HG02852 (cell line): ENCODE data around the gene KLHL6.
"Not testable (repeated sequence)": the region's sequence is repeated elsewhere in the genome, so short reads cannot be mapped to it uniquely, and the experiment has no call there.

ENCODE experiments used
- ATAC-seq: cut with Tn5 transposase; IDR thresholded peaks from one replicate; pipeline ENCODE4 v1.9.1; 2021; ENCODE audit warnings: mild to moderate bottlenecking, moderate library complexity; ENCODE audit not compliant: unreplicated experiment

The KLHL6 gene

DNA sequence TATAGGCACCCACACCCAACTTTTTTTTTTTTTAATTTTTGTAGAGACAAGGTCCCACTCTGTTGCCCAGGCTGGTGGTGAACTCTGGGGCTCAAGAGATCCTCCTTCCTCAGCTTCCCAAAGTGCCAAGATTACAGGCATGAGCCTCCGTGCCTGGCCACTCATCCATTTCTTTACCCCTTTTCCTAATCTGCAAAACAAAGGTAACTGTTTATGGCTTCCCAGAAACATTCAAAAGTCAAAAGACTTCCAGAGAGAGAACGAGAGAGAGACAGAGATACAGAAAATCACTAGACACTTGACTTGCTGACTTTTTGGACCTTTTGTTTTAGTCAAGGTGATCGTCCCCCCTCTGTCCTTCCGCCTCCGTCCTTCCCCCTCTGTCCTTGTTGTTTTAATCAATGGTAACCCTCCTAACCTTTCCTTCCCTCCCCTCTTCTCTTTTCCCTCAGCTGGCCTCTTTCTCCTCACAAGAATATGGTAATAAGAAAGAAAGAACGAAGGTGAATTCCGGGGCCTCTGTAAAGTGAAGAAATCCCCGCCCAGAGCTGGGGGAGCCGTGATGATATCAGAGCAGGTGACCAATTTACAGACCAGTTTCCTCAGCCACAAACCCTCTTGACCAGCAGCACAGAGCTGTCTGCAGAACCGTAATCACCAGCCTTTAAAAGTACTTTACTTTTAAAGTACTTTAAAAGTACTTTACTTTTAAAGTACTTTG, 21.9 kb downstream of the KLHL6 start:
- peak; percentile 52 for ATAC-seq

DNA sequence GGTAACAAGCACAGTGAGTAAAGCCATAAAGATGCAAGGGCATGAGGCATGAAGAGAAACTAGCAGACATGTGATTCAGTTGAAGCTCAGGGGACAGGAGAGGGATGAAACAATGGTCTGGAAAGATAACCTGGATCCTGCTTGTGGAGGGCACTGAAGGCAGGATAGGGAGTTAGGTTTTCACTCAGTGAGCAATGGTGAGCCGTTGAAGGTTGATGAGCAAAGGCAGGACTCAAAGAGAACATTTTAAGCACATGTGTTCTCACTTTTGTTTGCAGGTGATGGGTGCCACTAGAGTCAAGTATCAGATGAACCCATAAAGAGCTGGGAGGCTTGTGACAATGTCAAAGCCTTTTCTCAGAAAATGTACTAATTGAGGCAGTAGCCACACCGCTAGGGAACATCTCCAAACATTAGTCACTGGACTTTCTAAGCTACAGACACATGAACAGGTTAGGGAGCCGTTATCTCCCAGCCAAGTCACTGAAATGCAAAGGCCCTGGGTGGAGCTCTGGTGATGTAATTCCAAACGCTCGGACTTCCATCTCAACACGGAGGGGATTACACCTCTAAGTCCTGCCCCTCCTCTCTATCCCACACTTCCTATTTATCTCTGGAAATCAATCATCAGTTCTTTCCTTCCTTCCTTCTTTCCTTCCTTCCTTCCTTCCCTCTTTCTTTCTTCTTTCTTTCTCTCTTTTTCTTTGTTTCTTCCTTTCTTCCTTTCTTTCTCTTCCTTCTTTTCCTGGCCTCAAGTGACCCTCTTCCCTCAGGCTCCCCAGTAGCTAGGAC, 22.7 kb downstream of the KLHL6 start:
- no peak for ATAC-seq

DNA sequence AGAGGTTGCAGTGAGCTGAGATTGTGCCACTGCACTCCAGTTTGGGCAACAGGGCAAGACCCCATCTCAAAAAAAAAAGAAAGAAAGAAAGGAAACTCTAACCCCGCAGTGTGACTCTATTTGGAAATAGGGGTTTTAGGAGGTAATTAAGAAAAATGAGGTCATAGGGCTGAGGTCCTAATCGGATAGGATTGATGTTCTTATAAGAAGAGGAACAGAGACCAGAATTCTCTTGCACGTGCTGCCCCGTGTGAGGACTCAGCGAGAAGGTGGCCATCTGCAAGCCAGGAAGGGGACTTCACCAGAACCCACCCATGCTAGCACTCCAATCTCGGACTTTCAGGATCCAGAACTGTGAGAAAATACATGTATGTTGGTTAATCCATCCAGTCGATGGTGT, 25.8 kb downstream of the KLHL6 start:
- ATAC-seq: no peak

DNA sequence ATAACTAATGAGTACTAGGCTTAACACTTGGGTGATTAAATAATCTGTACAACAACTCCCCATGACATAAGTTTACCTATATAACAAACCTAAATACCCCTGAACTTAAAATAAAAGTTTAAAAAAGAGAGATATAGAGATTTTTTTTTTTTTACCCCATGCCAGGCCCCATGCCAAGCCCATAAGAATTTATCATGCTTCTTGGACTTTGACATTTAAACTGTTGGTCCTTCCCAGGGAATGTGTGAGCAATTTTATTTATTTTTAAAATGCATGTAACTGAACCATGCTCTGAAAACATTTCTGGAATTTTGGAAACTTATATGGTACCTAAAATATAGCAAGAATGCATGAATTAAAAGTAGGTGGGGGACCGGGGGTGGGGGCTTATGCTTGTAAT, 26.3 kb downstream of the KLHL6 start:
- ATAC-seq: no peak

DNA sequence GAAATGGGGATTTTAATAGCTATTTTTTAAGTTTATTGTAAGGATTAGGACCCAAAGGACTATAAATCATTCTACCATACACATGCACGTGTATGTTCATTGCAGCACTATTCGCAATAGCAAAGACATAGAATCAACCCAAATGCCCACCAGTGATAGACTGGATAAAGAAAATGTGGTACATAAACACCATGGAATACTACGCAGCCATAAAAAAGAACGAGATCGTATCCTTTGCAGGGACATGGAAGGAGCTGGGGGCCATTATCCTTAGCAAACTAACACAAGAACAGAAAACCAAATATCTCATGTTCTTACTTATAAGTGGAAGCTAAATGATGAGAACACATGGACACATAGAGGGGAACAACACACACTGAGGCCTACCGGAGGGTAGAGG, 26.7 kb downstream of the KLHL6 start:
- ATAC-seq: not testable (repeated sequence)

DNA sequence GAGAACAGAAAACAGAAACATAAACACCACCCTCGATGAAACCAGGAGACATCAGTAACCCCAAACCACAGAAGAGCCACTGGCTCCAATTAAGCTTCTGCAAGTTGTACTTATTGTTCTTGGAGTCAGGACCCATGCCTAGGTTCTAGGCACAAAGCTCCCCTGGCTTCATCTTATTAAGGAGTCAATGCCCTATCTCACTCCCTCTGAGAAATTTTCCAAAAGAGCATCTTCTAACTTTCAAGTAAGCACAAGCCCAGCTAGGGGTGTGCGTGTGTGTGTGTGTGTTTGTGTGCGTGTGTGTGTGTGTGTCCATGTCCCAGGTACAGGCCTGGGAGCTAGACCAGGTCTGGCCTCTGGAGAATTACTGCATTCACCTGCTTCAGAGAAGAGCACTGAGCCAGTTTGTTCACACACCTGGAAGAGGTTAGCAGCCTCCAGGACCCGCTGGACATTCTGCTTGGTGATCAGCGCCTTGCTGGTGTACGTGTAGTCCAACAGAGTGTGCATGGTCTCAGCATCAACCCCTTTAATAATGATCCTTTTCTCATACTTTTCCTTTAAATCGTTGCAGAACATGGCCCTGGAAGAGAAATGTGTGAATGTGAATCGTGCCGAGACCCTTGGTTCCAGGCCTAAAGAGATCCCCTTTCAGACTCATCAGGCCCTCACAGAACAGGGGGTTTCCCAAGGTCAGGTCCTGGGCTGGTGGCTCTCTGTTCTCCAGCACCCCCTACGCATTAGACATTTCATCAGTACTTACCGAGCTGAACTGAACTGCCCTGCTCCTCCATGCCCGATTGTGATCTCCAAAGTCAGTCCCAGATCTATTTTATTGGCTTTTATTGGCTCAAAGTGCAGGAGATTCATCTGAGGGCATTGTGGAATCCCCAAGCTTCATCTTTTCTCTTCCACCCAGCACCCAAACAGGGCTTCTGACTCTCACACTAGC, 27.8 kb downstream of the KLHL6 start:
- ATAC-seq: peak; percentile 78

DNA sequence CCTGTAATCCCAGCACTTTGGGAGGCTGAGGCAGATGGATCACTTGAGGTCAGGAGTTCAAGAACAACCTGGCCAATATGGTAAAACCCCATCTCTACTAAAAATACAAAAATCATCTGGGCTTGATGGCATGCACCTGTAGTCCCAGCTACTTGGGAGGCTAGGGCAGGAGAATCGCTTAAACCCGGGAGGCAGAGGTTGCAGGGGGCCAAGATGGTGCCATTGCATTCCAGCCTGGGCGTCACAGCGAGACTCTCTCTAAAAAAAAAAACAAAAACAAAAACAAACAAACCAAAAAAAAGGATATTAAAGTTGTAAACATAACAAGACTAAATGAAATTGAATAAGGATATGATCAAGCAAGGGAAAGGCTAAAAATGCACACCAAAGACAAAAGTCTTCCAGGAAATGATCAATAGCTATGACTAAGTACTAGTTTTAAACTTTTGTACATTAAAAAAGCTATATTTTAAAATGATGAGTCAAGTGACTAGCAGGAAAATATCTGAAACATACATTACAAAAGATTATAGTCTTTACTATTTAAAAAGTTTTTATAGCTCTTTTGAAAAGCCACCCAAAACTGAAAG, 28.6 kb downstream of the KLHL6 start:
- no peak for ATAC-seq

DNA sequence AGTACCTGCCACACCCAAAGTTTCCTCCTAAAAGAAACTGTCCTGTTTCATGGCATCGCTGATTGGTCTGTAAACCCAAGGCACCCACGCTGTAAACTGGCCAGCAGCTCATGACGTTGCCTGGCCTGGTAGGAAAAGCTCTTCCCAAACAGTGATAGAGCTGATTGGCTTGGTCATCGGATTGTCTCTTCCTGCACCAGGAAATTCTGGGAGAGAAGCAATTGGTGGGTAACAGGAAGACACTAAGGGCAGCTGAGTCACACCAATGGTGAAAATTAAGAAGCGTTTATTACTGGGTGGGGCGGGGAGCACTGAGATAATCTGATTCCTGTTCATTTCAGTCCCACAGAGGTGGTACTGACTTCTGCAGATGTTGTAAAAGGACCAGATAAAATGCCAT, 31.0 kb downstream of the KLHL6 start:
- no peak for ATAC-seq

DNA sequence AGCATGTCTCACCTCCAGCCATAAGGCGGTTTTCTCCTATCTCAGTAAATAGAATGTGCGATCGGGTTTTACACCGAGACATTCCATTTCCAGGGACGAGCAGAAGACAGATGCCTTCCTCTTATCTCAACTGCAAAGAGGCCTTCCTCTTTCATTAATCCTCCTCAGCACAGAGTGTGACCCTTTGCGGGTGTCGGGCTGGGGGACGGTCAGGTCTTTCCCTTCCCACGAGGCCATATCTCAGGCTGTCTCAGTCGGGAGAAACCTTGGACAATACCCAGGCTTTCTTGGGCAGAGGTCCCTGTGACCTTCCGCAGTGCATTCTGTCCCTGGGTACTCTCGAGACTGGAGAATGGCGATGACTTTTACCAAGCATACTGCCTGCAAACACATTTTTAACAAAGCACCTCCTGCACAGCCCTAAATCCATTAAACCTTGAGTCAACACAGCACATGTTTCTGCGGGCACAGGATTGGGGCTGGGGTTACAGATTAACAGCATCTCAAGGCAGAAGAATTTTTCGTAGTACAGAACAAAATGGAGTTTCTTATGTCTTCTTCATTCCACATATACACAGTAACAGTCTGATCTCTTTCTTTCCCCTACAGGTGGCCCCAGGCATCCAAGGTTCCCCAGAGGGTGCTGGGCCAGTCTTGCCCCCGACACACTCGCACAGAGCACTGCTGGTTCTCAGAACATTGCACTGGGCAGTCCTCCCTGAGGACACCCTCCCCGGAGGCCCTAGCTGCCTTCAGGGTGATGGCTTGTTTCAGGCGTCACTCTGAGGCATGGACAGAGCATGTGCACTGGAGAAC, 34.6 kb downstream of the KLHL6 start:
- not testable (repeated sequence) for ATAC-seq

DNA sequence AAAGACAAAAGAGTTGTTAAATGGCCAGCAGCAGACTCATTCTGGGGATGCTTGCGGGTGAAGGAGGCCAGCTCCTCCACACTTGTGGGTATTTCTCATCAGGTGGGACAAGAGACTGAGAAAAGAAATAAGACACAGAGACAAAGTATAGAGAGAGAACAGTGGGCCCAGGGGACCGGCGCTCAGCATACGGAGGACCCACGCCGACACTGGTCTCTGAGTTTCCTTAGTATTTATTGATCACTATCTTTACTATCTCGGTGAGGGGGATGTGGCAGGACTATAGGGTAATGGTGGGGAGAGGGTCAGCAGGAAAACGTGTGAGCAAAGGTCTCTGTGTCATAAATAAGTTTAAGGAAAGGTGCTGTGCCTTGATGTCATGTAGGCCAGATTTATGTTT, 35.2 kb downstream of the KLHL6 start:
- ATAC-seq: not testable (repeated sequence)

DNA sequence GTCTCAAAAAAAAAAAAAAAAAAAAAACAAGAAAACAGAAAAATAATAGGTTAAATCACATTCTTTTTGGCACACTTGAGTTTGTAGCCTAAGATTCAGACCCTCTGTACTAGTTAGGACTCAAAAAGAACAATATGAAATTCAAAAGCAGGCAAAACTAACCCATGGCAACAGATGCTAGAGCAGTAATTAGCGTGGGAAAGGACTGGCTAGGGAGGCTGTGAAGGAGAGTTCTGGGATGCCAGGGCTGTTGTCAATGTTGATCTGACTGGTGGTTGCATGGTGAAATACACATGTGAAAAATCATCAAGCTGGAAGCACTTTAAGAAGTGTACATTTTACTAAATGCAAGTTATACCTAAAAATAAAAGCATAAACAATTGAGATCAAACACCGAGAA, 35.6 kb downstream of the KLHL6 start:
- no peak for ATAC-seq

DNA sequence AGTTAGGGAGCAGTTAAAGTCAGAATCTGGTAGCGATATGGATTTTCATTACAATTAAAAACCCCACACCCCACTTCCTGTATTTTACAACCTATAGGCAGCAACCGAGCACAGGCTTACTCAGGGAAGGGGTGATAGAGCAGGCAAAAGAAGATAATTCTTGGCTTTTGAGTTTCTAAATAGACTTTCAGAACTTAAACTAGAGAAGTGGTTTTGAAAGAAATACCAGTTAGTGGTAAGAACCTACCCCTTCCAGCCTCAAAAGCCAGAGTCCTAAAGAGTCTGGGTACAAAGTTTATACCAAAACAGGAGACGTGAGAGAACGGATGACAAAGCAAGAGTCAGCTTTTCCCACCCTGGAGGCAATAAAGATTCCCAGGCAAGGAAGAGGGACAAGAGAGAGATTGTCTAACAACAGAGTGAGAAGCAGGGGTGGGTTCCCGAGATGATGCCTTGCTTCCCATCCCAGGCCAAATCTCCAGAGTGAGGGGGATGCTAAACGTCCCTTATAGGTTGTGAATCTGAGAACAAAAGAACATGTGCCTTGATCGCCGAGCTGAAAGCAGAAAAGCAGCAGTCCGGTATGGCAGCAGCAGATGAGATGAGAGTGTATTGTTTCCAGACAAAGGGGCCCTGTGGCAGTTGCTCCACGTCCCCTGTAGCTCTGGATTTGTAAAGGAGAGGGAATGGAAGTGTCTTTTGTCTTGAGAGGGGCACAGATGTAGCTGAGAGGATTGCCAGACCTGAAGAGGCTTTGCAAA, 36.8 kb downstream of the KLHL6 start:
- ATAC-seq: no peak

DNA sequence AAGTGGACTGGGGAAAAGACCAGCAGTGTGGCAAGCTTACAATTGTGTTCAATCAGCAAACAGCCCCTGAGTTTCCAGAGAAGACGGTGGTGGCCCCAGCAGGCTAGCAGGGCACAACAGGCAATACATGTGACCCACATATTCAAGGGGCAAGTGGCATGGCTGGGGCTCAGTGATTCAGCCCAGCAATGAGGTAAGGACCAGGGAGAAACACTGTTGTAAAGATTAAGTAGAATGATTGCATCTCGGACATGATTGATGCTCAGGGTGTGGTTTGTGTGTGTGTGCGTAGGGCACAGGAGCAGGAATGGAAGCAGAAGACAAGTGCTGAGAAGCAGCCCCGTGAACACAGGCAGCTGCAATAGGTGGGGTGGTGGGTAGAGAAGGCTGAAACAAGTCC, 37.9 kb downstream of the KLHL6 start:
- ATAC-seq: no peak

DNA sequence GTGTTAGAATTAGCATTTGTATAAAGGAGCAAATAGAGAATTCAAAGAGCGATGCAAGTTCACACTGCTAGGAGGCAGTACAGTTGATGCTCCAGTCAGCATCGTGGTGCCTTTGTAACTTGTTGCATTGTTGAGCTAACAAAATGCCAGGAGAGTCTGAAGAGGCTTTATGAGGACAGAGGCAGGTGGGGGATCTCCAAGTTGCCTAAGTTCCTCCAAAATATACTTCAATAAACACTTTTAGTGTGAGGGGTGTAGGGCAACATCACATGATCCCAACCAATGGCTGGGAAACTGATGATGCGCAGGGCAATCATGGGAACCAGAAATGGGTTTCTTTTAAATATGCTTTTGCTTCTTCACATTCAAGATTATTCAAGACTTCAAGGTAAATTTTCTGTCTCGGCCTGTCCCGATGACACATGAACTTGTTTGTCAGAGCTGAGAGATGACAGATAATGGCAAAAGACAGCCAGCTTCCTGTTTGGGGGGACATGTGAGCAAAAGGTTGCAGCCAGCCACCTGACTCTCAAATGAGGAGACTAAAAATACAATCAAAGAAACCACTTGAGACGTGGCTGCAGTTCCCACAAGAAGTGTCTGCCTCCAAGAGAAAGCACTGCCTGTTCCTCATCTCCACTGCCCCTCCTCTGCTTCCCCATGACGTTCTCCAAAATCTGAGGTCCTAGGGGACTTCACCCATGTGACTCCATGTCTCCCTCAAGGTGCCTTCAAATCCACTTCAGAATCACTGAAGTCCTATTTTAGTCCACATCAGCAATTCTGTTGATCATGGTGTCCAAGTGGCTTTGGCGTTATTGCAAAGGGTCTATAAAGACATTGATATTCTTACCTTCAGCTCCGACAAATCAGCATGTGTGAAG, 39.3 kb downstream of the KLHL6 start:
- ATAC-seq: peak; percentile 69

DNA sequence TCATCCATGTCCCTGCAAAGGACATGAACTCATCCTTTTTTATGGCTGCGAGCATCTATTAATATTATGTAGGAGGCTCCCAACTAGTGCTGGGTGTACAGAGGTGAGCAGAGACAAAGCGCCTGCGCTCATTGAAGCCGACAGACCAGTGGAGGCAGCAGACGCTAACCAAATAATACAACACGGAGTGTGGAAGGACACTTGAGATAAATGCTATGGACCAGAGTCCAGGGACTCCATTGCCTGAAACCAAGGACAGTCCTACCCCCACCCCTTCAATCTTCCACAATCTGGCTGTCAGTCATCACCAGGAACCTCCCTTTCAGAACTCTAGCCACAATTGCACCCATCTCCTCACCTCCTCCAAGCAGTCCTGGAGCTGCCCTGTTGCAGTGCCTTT, 41.5 kb downstream of the KLHL6 start:
- ATAC-seq: no peak

DNA sequence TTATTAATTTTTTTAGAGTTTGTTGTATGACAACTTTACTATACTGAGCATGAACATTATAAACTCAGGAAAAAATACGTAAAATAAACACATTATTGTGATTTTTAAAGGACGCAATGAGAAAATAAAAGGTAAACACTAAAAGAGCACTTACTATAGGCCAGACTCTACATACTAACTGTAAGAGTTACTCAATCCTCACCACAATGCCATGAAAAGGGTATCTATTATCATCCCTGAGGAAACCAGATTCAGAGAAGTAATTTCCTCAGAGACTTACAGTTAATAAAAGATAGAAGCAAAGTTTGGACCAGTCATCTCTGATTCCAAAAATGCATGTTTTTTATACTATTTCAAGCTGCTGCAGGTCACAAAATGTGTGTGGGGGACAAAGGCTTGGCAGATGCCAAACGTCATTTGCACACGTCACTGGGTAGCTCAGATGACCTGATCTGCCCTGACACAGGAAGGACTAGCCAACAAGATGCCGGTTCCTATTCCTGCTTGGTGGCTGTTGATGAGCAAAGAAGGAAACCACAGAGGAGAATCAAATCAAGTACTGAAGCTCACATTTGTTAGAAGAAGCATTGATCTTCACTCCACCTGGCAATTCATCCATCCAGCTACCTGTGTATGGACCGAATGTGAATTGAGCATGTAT, 42.3 kb downstream of the KLHL6 start:
- no peak for ATAC-seq

DNA sequence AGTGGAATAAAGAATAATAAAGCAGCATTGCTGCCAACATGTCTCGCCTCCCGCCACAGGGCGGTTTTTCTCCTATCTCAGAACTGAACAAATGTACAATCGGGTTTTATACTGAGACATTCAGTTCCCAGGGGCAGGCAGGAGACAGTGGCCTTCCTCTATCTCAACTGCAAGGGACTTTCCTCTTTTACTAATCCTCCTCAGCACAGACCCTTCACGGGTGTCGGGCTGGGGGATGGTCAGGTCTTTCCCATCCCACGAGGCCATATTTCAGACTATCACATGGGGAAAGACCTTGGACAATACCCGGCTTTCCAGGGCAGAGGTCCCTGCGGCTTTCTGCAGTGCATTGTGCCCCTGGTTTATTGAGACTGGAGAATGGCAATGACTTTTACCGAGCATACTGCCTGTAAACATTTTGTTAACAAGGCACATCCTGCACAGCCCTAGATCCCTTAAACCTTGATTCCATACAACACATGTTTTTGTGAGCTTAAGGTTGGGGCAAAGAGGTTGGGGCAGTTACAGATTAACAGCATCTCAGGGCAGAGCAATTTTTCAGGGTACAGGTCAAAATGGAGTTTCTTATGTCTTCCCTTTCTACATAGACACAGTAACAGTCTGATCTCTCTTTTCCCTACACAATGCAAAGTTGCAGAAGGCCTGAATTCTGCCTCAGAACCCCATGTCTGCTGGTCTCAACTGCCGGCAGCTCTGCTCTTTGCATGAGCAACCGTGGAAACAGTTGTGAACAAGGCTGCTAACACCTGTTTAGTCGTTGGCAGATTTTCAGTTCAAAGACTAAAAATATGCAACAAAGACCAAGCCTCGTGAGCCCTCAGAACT, 44.0 kb downstream of the KLHL6 start:
- ATAC-seq: peak; percentile 50
